Measurements from ENCODE around the gene PAK3. TPM values are rescaled to one million over a fixed set of nuclear protein-coding genes. Genes with fewer than 3 reads are reported as not detected.

The PAK3 gene
- polyA plus RNA-seq, 3 donors, result not detected

DNA sequence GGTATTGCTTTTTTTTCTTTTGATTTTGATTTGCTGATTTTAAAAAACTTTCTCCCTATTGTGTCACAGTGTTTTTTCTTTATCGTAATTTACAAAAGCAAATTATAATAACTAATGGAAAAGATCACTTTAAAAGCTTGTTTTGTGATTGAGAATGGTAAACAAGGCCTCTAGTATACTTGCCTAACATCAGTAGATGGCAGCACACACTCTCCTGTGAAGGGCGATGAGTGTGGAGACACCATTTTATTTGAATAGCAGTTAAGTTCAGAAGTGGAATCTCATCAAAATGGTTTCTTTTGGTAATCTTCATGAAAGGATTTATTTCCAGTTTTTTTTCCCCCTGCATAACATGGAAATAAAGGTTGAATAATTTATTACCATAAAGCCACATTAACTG is 72.3 kb downstream of the PAK3 start:
- peaks cover 0 to 7% (median 0%) of the 10 kb centered on the region in 3 donors for H3K27me3 Mint-ChIP-seq (ENCODE audit: low read depth in 3 of 3)
- WGBS (ENCODE audit: insufficient coverage), result no CpG with 5 or more reads among the region's 2 CpGs
- Histone ChIP-seq H3K36me3 (replicated peaks in 1 of 2; ENCODE audit: control insufficient read depth in 1 of 2, insufficient read depth in 2 of 2, low read length in 2 of 2) (no peaks in the 10 kb centered on the region), H2AFZ (ENCODE audit: insufficient read depth, low read depth, low read length, poor library complexity, severe bottlenecking) (no peak overlapping the region), H3K9me3 (replicated peaks in 1 of 2; ENCODE audit: control insufficient read depth in 1 of 2, insufficient read depth in 1 of 2, low read length in 2 of 2) (no peaks in the 10 kb centered on the region), H3K4me1 (ENCODE audit: control insufficient read depth in 1 of 2, insufficient read depth in 2 of 2, low read length in 2 of 2) (peaks cover 0 to 3% of the 10 kb centered on the region in 2 donors), H3K79me2 (ENCODE audit: insufficient read depth, low read length) (no peaks in the 10 kb centered on the region), H3K9ac (ENCODE audit: insufficient read depth, low read length, poor library complexity, severe bottlenecking) (no peak overlapping the region), H4K20me1 (ENCODE audit: insufficient read depth, low read length) (no peaks in the 10 kb centered on the region), H3K27me3 (ENCODE audit: control insufficient read depth in 2 of 2, insufficient read depth in 2 of 2, low read length in 2 of 2) (peaks cover 0 to 2% of the 10 kb centered on the region in 2 donors), H3K27ac (ENCODE audit: low read depth in 1 of 2, low read length in 2 of 2) (no peak overlapping the region), H3K4me2 (replicated peaks; ENCODE audit: extremely low read depth, low read length, poor library complexity, severe bottlenecking) (no peak overlapping the region), H3K4me3 (replicated peaks in 1 of 3; ENCODE audit: low read depth in 2 of 3, low read length in 3 of 3) (no peak overlapping the region)
- H3K9me3 Mint-ChIP-seq, result no peaks in the 10 kb centered on the region
- H3K36me3 Mint-ChIP-seq, result no peaks in the 10 kb centered on the region
- no peak for DNase-seq
- no peak overlapping the region for H3K27ac Mint-ChIP-seq
- intact Hi-C loops (cut with micrococcal nuclease), result no loop called here
- no peak for TF ChIP-seq CTCF (IDR thresholded peaks at IDR 0.05)
- H3K4me3 Mint-ChIP-seq, result no peak overlapping the region
- H3K4me1 Mint-ChIP-seq, result peaks cover 15% of the 10 kb centered on the region

DNA sequence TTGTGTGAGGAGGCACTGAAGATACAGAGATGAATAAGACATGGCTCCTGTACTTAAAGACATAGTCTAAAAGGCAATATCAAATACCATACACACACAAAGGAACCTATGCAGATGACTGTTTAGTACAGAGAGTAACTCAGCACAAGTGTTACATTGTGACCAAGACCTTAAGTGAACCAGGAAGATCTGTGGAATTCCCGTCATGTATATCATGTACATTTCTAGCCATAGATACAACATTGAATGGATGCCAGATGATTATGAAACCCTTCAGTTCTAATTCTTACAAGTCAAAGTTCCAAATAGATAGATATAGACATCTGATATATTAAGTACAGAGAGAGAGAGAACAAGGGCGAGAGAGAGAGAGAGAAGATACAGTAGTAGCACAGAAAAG is 73.2 kb downstream of the PAK3 start:
- Histone ChIP-seq H3K27ac (ENCODE audit: low read depth in 1 of 2, low read length in 2 of 2) (no peak overlapping the region), H3K9ac (ENCODE audit: insufficient read depth, low read length, poor library complexity, severe bottlenecking) (no peak overlapping the region), H3K79me2 (ENCODE audit: insufficient read depth, low read length) (no peaks in the 10 kb centered on the region), H3K4me2 (replicated peaks; ENCODE audit: extremely low read depth, low read length, poor library complexity, severe bottlenecking) (no peak overlapping the region), H3K4me3 (replicated peaks in 1 of 3; ENCODE audit: low read depth in 2 of 3, low read length in 3 of 3) (no peak overlapping the region), H3K9me3 (replicated peaks in 1 of 2; ENCODE audit: control insufficient read depth in 1 of 2, insufficient read depth in 1 of 2, low read length in 2 of 2) (no peaks in the 10 kb centered on the region), H3K4me1 (ENCODE audit: control insufficient read depth in 1 of 2, insufficient read depth in 2 of 2, low read length in 2 of 2) (peaks cover 0 to 3% of the 10 kb centered on the region in 2 donors), H3K27me3 (ENCODE audit: control insufficient read depth in 2 of 2, insufficient read depth in 2 of 2, low read length in 2 of 2) (no peaks in the 10 kb centered on the region), H3K36me3 (replicated peaks in 1 of 2; ENCODE audit: control insufficient read depth in 1 of 2, insufficient read depth in 2 of 2, low read length in 2 of 2) (no peaks in the 10 kb centered on the region), H4K20me1 (ENCODE audit: insufficient read depth, low read length) (no peaks in the 10 kb centered on the region), H2AFZ (ENCODE audit: insufficient read depth, low read depth, low read length, poor library complexity, severe bottlenecking) (no peak overlapping the region)
- Mint-ChIP-seq H3K36me3 (no peaks in the 10 kb centered on the region), H3K27me3 (ENCODE audit: low read depth in 3 of 3) (peaks cover 0 to 8% (median 0%) of the 10 kb centered on the region in 3 donors), H3K4me3 (no peak overlapping the region), H3K9me3 (no peaks in the 10 kb centered on the region), H3K4me1 (peaks cover 15% of the 10 kb centered on the region), H3K27ac (no peak overlapping the region)
- DNase-seq, result no peak
- no peak for TF ChIP-seq CTCF (IDR thresholded peaks at IDR 0.05)
- no CpG with 5 or more reads among the region's 2 CpGs for WGBS (ENCODE audit: insufficient coverage)
- intact Hi-C loops (cut with micrococcal nuclease), result no loop called here
